ENCODE data around the gene AFG3L2. TPM values are rescaled to one million over a fixed set of nuclear protein-coding genes. Genes with fewer than 3 reads are reported as not detected.

Gene AFG3L2
- total and polyA plus RNA-seq, 2 of the 8 experiments (the other 6 are each of a cell fraction or from before 2014, with no cell fraction given), result 29.7 to 84.8 TPM

DNA sequence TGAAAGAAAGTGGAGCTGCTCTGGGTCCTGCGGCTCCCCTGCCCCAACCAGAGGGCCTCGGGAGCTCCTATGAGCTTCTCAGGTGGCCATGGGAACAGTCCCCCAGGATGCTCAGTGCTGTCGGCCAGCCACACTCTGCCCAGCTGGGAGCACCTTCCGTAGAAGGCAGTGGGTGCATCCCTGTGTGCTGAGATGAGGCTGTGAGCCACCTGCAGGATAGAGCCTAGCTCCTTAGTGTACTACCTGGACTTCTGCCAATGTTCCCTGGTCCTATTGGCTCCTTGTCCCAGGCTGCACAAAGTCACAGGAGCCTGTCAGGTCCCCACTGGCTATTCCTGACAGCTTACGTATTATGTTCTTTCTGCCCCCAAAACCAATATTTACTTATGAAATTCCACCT, 46.8 kb upstream of the AFG3L2 start:
- no peaks in the 10 kb centered on the region for H3K79me2 ChIP-seq (ENCODE audit: control insufficient read depth in 1 of 2, insufficient read depth in 2 of 2, low read length in 2 of 2)
- H3K4me2 ChIP-seq (ENCODE audit: insufficient read depth in 1 of 2, low read depth in 2 of 2, low read length in 2 of 2), result no peak overlapping the region
- H3K4ac ChIP-seq (replicated peaks; ENCODE audit: insufficient read length, low read depth, low read length), result no peak overlapping the region
- H3K18ac ChIP-seq (ENCODE audit: extremely low read depth, low read length), result no peak overlapping the region
- no peak overlapping the region for H4K5ac ChIP-seq (ENCODE audit: insufficient read length, low read depth, low read length)
- H3K4me3 ChIP-seq (ENCODE audit: extremely low read depth in 1 of 4, insufficient read depth in 2 of 4, low read depth in 3 of 4, low read length in 4 of 4), result no peak overlapping the region
- no peaks in the 10 kb centered on the region for H3K79me1 ChIP-seq (ENCODE audit: low read depth, low read length)
- H2BK15ac ChIP-seq (ENCODE audit: low read length), result no peak overlapping the region
- WGBS, 2 experiments (ENCODE audit: extremely low coverage in 1 of 2, insufficient coverage in 1 of 2, insufficient read length in 1 of 2, insufficient replicate concordance in 2 of 2, low coverage in 1 of 2, low lambda C conversion rate in 2 of 2, missing lambda C conversion rate in 1 of 2), result 82% methylated on average over 5 of the region's 5 CpGs; no CpG with 5 or more reads in 1 of the 2 experiments
- no peak overlapping the region for H2BK5ac ChIP-seq (ENCODE audit: low read depth, low read length)
- H3K27ac ChIP-seq (ENCODE audit: low read depth, low read length), result no peak overlapping the region
- H3K56ac ChIP-seq (replicated peaks; ENCODE audit: insufficient read length, low read depth, low read length), result no peak overlapping the region
- no peak overlapping the region for H2BK12ac ChIP-seq (ENCODE audit: low read depth, low read length)
- H3K23ac ChIP-seq (ENCODE audit: insufficient read length), result no peak overlapping the region
- H4K91ac ChIP-seq (replicated peaks; ENCODE audit: insufficient read length, low read length), result no peak overlapping the region
- H3K27me3 ChIP-seq (replicated peaks in 1 of 4; ENCODE audit: control insufficient read depth in 3 of 4, extremely low read depth in 1 of 4, insufficient read depth in 3 of 4, low read length in 3 of 4), result no peaks in the 10 kb centered on the region
- ChIA-PET CTCF (ENCODE audit: partially characterized antibody) (interaction anchor here (0.6 to 5.5 kb wide), 11 partner anchors 10 to 220 kb away, joined by 3 to 40 read pairs (median 4); no protein-coding TSS in a partner anchor), POLR2A (ENCODE audit: partially characterized antibody) (interaction anchor here (0.9 to 1.4 kb wide), 4 partner anchors 11 to 29 kb away, joined by 3 to 4 read pairs (median 3); no protein-coding TSS in a partner anchor)
- H3K14ac ChIP-seq (ENCODE audit: insufficient read length), result no peak overlapping the region
- H3K9ac ChIP-seq (replicated peaks in 1 of 4; ENCODE audit: extremely low read depth in 1 of 4, low read depth in 3 of 4, low read length in 3 of 4), result no peak overlapping the region
- no peak overlapping the region for H2BK20ac ChIP-seq (ENCODE audit: low read length)
- peaks cover 2 to 3% of the 10 kb centered on the region in 2 experiments for H4K20me1 ChIP-seq (replicated peaks in 1 of 2; ENCODE audit: control insufficient read depth in 1 of 2, insufficient read depth in 2 of 2, low read length in 2 of 2)
- H2BK120ac ChIP-seq (replicated peaks; ENCODE audit: low read depth, low read length), result no peak overlapping the region
- no peak overlapping the region for H2AK5ac ChIP-seq (ENCODE audit: low read depth, low read length)
- FAIRE-seq (no peak), DNase-seq (ENCODE audit: low read depth in 1 of 2, low spot score in 2 of 2) (no peak)
- peaks cover 0 to 19% (median 15%) of the 10 kb centered on the region in 4 experiments; a peak in 6 of 8 replicates for H3K36me3 ChIP-seq (ENCODE audit: control insufficient read depth in 2 of 4, insufficient read depth in 4 of 4, low read length in 3 of 4)
- peak overlapping the region; percentile 75; the same call in 1 of the 2 replicates for H4K8ac ChIP-seq (ENCODE audit: extremely low read depth, insufficient read depth, low read length)
- peaks cover 5% of the 10 kb centered on the region; the same call in 1 of the 2 replicates for H3K23me2 ChIP-seq (ENCODE audit: low read depth, low read length)
- H3K4me1 ChIP-seq (replicated peaks in 1 of 4; ENCODE audit: control insufficient read depth in 3 of 4, insufficient read depth in 4 of 4, low read length in 3 of 4), result peaks cover 0 to 12% (median 6%) of the 10 kb centered on the region in 4 experiments; a peak in 6 of 7 replicates
- H2AFZ ChIP-seq (ENCODE audit: low read length), result no peak overlapping the region
- H3K9me3 ChIP-seq (ENCODE audit: insufficient read depth in 2 of 2, low read depth in 1 of 2, low read length in 1 of 2), result peaks cover 15 to 19% of the 10 kb centered on the region in 2 experiments
- TF ChIP-seq RXRA (IDR thresholded peaks at IDR 0.05; ENCODE audit: insufficient read depth, low read depth, low read length) (no peak), ATF3 (IDR thresholded peaks at IDR 0.05; ENCODE audit: insufficient read depth, low read depth, low read length) (no peak), RNF2 (IDR thresholded peaks at IDR 0.05; ENCODE audit: borderline replicate concordance, low read depth, low read length, missing control alignments, poor library complexity, severe bottlenecking) (no peak), SAP30 (IDR thresholded peaks at IDR 0.05; ENCODE audit: insufficient read depth, insufficient replicate concordance, low read length) (no peak), TAF7 (optimal IDR thresholded peaks at IDR 0.05; ENCODE audit: borderline replicate concordance, low read depth, low read length) (no peak), SP2 (IDR thresholded peaks at IDR 0.05; ENCODE audit: low read length) (no peak), KDM1A (IDR thresholded peaks at IDR 0.05; ENCODE audit: borderline replicate concordance, low read length) (no peak), YY1 (IDR thresholded peaks at IDR 0.05; ENCODE audit: low read depth, low read length) (no peak), TEAD4 (IDR thresholded peaks at IDR 0.05; ENCODE audit: low read depth, low read length) (no peak), HDAC6 (IDR thresholded peaks at IDR 0.05; ENCODE audit: low read depth, low read length) (no peak), SIN3A (conservative IDR thresholded peaks at IDR 0.05 in 1 of 2, IDR thresholded peaks at IDR 0.05 in 1 of 2; ENCODE audit: low read depth in 1 of 2, low read length in 2 of 2) (no peak)
- TF ChIP-seq, protein P1, sequence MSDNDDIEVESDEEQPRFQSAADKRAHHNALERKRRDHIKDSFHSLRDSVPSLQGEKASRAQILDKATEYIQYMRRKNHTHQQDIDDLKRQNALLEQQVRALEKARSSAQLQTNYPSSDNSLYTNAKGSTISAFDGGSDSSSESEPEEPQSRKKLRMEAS (IDR thresholded peaks at IDR 0.05), result no peak

Data from H1 (cell line).